Lower lobe of right lung (tissue), 2 donors: Measurements from ENCODE around the gene AKR1B1. TPM values are rescaled to one million over a fixed set of nuclear protein-coding genes. Genes with fewer than 3 reads are reported as not detected.

Source experiments
- ATAC-seq, 2 donors: fragments of 200-7000 bp; cut with Tn5 transposase; one replicate each; pipeline ENCODE4 v1.9.1; 2020 to 2022; ENCODE audit warnings: mild to moderate bottlenecking in 2 of 2, moderate library complexity in 2 of 2
- DNase-seq: peaks from one replicate; pipeline ENCODE4 v3.0.0-alpha.2; 2020
- H3K27ac ChIP-seq: fragments of 200-600 bp; one replicate; pipeline ENCODE4 v1.8.0; 2022
- H3K27me3 ChIP-seq: fragments of 200-600 bp; one replicate; pipeline ENCODE4 v1.8.0; 2022; ENCODE audit warnings: low read depth
- H3K36me3 ChIP-seq: fragments of 200-600 bp; one replicate; pipeline ENCODE4 v1.8.0; 2022; ENCODE audit warnings: mild to moderate bottlenecking
- H3K4me1 ChIP-seq: fragments of 200-600 bp; one replicate; pipeline ENCODE4 v1.8.0; 2022
- H3K4me3 ChIP-seq: fragments of 200-600 bp; one replicate; pipeline ENCODE4 v1.8.0; 2022; ENCODE audit warnings: mild to moderate bottlenecking
- H3K9me3 ChIP-seq: fragments of 200-600 bp; one replicate; pipeline ENCODE4 v1.8.0; 2022
- CTCF ChIP-seq: fragments of 200-600 bp; IDR thresholded peaks from one replicate; pipeline ENCODE4 v1.8.0; 2022; ENCODE audit warnings: antibody characterized with exemption, mild to moderate bottlenecking
- intact Hi-C: fragments of 100-400 bp; cut with DNase I; formaldehyde crosslinking; loops from one replicate; pipeline ENCODE4 v1.11.0; 2022
- total RNA-seq: library from RNA; stranded (reverse); fragmentation: NEBNext Ultra II Directional; extraction: Animal tissue kit (Norgen Biotek cat#: 25700); gene quantifications from one replicate; pipeline ENCODE4 v1.2.1, GENCODE V29; 2021
- donor health status: DM: no; HTN: yes; CAD: no; lungs with severe emphysema.

Gene AKR1B1
- total RNA-seq, 1 donor from 2014 or later, result 109 TPM

GRCh38 chr7:134441264-134441663, 17.6 kb downstream of the AKR1B1 start:
- TF ChIP-seq CTCF, result no peak
- DNase-seq (no peak), ATAC-seq (no peak)
- intact Hi-C loops, result no loop called here
- peaks cover 4% of the 10 kb centered on the region for H3K9me3 ChIP-seq
- no peaks in the 10 kb centered on the region for H3K4me1 ChIP-seq
- H3K27ac ChIP-seq, result no peak overlapping the region
- no peaks in the 10 kb centered on the region for H3K27me3 ChIP-seq
- peaks cover 63% of the 10 kb centered on the region for H3K36me3 ChIP-seq
- no peak overlapping the region for H3K4me3 ChIP-seq

GRCh38 chr7:134440476-134440875, 18.4 kb downstream of the AKR1B1 start:
- no peak for TF ChIP-seq CTCF
- Histone ChIP-seq H3K36me3 (peaks cover 55% of the 10 kb centered on the region), H3K4me1 (no peaks in the 10 kb centered on the region), H3K27me3 (no peaks in the 10 kb centered on the region), H3K4me3 (no peak overlapping the region), H3K9me3 (peaks cover 4% of the 10 kb centered on the region), H3K27ac (no peak overlapping the region)
- intact Hi-C loops, result no loop called here
- no peak for ATAC-seq
- no peak for DNase-seq

GRCh38 chr7:134440067-134440466, 18.8 kb downstream of the AKR1B1 start:
- no peak for TF ChIP-seq CTCF
- H3K9me3 ChIP-seq, result peaks cover 4% of the 10 kb centered on the region
- H3K36me3 ChIP-seq, result peaks cover 52% of the 10 kb centered on the region
- ATAC-seq, result no peak
- no peak for DNase-seq
- intact Hi-C loops, result no loop called here
- H3K27ac ChIP-seq, result no peak overlapping the region
- no peaks in the 10 kb centered on the region for H3K4me1 ChIP-seq
- no peaks in the 10 kb centered on the region for H3K27me3 ChIP-seq
- H3K4me3 ChIP-seq, result no peak overlapping the region

GRCh38 chr7:134438946-134439345, 20.0 kb downstream of the AKR1B1 start:
- no peak for TF ChIP-seq CTCF
- ATAC-seq, result no peak
- intact Hi-C loops, result loop anchor here (10.0 kb wide), 1 partner anchor 166 kb away; no protein-coding TSS in a partner anchor
- no peaks in the 10 kb centered on the region for H3K4me1 ChIP-seq
- no peak overlapping the region for H3K4me3 ChIP-seq
- no peak for DNase-seq
- H3K27ac ChIP-seq, result no peak overlapping the region
- H3K36me3 ChIP-seq, result peaks cover 41% of the 10 kb centered on the region
- peaks cover 4% of the 10 kb centered on the region for H3K9me3 ChIP-seq
- H3K27me3 ChIP-seq, result no peaks in the 10 kb centered on the region

- peaks cover 4% of the 10 kb centered on the region for H3K4me1 ChIP-seq
- no peak overlapping the region for H3K4me3 ChIP-seq
- peaks cover 5% of the 10 kb centered on the region for H3K36me3 ChIP-seq
- intact Hi-C loops, result loop anchor here (10.0 kb wide), 1 partner anchor 169 kb away; no protein-coding TSS in a partner anchor
- H3K27ac ChIP-seq, result no peak overlapping the region
- no peak for TF ChIP-seq CTCF
- ATAC-seq (no peak), DNase-seq (no peak)
- no peaks in the 10 kb centered on the region for H3K27me3 ChIP-seq
- H3K9me3 ChIP-seq, result peaks cover 4% of the 10 kb centered on the region
These were observed 23.6 kb downstream of the AKR1B1 start for GRCh38 chr7:134435161-134435920.
